ENCODE measurements around the gene FBXL4. TPM values are rescaled to one million over a fixed set of nuclear protein-coding genes. Genes with fewer than 3 reads are reported as not detected.

The FBXL4 gene
- total RNA-seq, 1 experiment from 2014 or later: 5.1 TPM

DNA sequence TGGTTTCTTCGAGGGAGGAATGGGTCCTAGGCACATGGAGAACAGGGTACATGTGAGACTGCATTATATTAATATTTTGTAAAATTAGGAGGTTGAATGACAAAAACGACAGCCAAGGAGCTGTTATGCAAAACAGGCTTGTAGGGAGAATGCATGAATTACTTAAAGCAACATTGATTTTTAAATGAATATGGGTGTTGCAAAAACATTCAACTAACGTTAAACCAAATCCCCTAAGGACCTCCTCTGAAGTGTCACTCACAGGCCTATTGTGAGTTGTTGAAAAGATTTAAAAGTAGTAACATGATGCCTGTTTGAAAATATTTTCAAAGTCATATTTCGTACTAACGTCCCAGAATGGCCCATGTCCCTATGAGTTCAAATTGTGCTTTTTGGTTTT lies 21.9 kb downstream of the FBXL4 start:
- Histone ChIP-seq H3K4ac (ENCODE audit: low read depth, low read length) (no peak overlapping the region), H2BK20ac (ENCODE audit: low read depth, low read length, poor library complexity, severe bottlenecking) (no peak overlapping the region), H4K8ac (replicated peaks; ENCODE audit: insufficient read length, low read depth, low read length) (no peak overlapping the region), H4K20me1 (ENCODE audit: control insufficient read depth, insufficient read depth, insufficient read length) (no peaks in the 10 kb centered on the region), H3K23ac (ENCODE audit: insufficient read length, low read depth, low read length) (no peak overlapping the region), H3K9ac (ENCODE audit: extremely low read depth, insufficient read length, low read length) (no peak overlapping the region), H2BK12ac (ENCODE audit: insufficient read length, low read depth, low read length) (no peak overlapping the region), H2AFZ (ENCODE audit: low read length) (no peak overlapping the region), H3K9me3 (ENCODE audit: control insufficient read depth, low read depth, low read length) (no peaks in the 10 kb centered on the region), H2BK15ac (ENCODE audit: low read depth, low read length) (no peak overlapping the region), H2BK5ac (ENCODE audit: insufficient read length, low read length) (no peak overlapping the region), H3K56ac (ENCODE audit: insufficient read length, low read depth, low read length) (no peak overlapping the region), H2AK5ac (ENCODE audit: insufficient read length, low read length) (no peak overlapping the region), H4K5ac (ENCODE audit: insufficient read length, low read depth, low read length) (no peak overlapping the region), H3K18ac (ENCODE audit: insufficient read length, low read depth, low read length) (no peak overlapping the region), H3K79me1 (ENCODE audit: insufficient read depth, low read depth, low read length, poor library complexity, severe bottlenecking) (no peaks in the 10 kb centered on the region), H3K14ac (ENCODE audit: insufficient read depth, low read length) (no peak overlapping the region), H3K27ac (ENCODE audit: insufficient read length, low read depth, low read length) (no peak overlapping the region), H3K4me1 (ENCODE audit: insufficient read depth, low read length) (no peaks in the 10 kb centered on the region; the same call in 1 of the 2 replicates), H3T11ph (ENCODE audit: low read length) (no peak overlapping the region), H3K79me2 (ENCODE audit: insufficient read depth, low read length) (no peaks in the 10 kb centered on the region), H3K4me2 (ENCODE audit: insufficient read depth, insufficient read length, low read length) (no peak overlapping the region), H4K91ac (ENCODE audit: insufficient read length, low read depth, low read length) (no peak overlapping the region), H3K27me3 (ENCODE audit: insufficient read depth, low read length) (no peaks in the 10 kb centered on the region), H2BK120ac (ENCODE audit: low read depth, low read length, poor library complexity, severe bottlenecking) (no peak overlapping the region), H3K23me2 (ENCODE audit: insufficient read length, low read depth, low read length, poor library complexity, severe bottlenecking) (no peaks in the 10 kb centered on the region)
- DNase-seq: no peak
- Mint-ChIP-seq H3K4me1 (peaks cover 24 to 27% of the 10 kb centered on the region in 2 experiments), H3K9me3 (no peaks in the 10 kb centered on the region), H3K27ac (no peak overlapping the region), H3K4me3 (no peak overlapping the region), H3K27me3 (ENCODE audit: low read depth) (no peaks in the 10 kb centered on the region), H3K36me3 (ENCODE audit: insufficient read depth in 1 of 3, low read depth in 3 of 3) (peaks cover 2 to 25% (median 3%) of the 10 kb centered on the region in 3 experiments; a peak in 5 of 7 replicates)
- WGBS (ENCODE audit: extremely low coverage, insufficient read length, low lambda C conversion rate): no CpG with 5 or more reads among the region's 5 CpGs
- TF ChIP-seq, protein P1, sequence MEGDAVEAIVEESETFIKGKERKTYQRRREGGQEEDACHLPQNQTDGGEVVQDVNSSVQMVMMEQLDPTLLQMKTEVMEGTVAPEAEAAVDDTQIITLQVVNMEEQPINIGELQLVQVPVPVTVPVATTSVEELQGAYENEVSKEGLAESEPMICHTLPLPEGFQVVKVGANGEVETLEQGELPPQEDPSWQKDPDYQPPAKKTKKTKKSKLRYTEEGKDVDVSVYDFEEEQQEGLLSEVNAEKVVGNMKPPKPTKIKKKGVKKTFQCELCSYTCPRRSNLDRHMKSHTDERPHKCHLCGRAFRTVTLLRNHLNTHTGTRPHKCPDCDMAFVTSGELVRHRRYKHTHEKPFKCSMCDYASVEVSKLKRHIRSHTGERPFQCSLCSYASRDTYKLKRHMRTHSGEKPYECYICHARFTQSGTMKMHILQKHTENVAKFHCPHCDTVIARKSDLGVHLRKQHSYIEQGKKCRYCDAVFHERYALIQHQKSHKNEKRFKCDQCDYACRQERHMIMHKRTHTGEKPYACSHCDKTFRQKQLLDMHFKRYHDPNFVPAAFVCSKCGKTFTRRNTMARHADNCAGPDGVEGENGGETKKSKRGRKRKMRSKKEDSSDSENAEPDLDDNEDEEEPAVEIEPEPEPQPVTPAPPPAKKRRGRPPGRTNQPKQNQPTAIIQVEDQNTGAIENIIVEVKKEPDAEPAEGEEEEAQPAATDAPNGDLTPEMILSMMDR (conservative IDR thresholded peaks at IDR 0.05): no peak

Measured in H9 (cell line).